Esophagus squamous epithelium (tissue), 5 donors: ENCODE data around the gene NQO1. TPM values are rescaled to one million over a fixed set of nuclear protein-coding genes. Genes with fewer than 3 reads are reported as not detected.
"Not testable (repeated sequence)": the region's sequence is repeated elsewhere in the genome, so short reads cannot be mapped to it uniquely, and the experiment has no call there.

ENCODE experiments used
- DNase-seq: peaks from one replicate; lab custom pipeline; 2025; lab: John Stamatoyannopoulos, UW
- H3K27ac ChIP-seq, 4 donors: fragments of 200-600 bp; sonication (generic); one replicate each; pipeline ENCODE4 v1.5.1; 2016 to 2019; ENCODE audit warnings: mild to moderate bottlenecking in 1 of 4
- H3K27me3 ChIP-seq, 4 donors: fragments of 200-600 bp; sonication (generic); 1 replicate in 3 of 4; 2 replicates in 1 of 4; pipeline versions ENCODE4 v1.5.1 to v1.6.0; 2017 to 2021; ENCODE audit warnings: antibody characterized with exemption in 1 of 4
- H3K36me3 ChIP-seq, 3 donors: fragments of 200-600 bp; sonication (generic); one replicate each; pipeline ENCODE4 v1.5.1; 2016 to 2019
- H3K4me1 ChIP-seq, 3 donors: fragments of 200-600 bp; sonication (generic); one replicate each; pipeline ENCODE4 v1.5.1; 2017 to 2019
- H3K4me3 ChIP-seq, 4 donors: fragments of 200-600 bp; sonication (generic); 1 replicate in 3 of 4; 2 replicates in 1 of 4; pipeline ENCODE4 v1.5.1; 2016 to 2019; ENCODE audit warnings: mild to moderate bottlenecking in 2 of 4, moderate library complexity in 1 of 4
- H3K9me3 ChIP-seq, 3 donors: fragments of 200-600 bp; sonication (generic); one replicate each; pipeline ENCODE4 v1.5.1; 2016 to 2019
- CTCF ChIP-seq, 6 experiments: fragments of 450-650 bp in 4 of 6; fragments of 200-600 bp in 2 of 6; sonication (generic) in 2 of 6; IDR thresholded peaks; one replicate each; pipeline ENCODE4 v1.5.1; 2016 to 2019; ENCODE audit warnings: antibody characterized with exemption in 6 of 6, mild to moderate bottlenecking in 4 of 6, moderate library complexity in 4 of 6
- POLR2A ChIP-seq, 4 donors: fragments of 450-650 bp; IDR thresholded peaks; one replicate each; pipeline ENCODE4 v1.6.1; 2017; ENCODE audit warnings: antibody characterized with exemption in 4 of 4, mild to moderate bottlenecking in 4 of 4, moderate library complexity in 3 of 4
- WGBS, 2 donors: methylation state at CpG; one replicate each; pipeline ENCODE4 v1.1.5; 2018; 5-methylcytosine and 5-hydroxymethylcytosine counted together
- intact Hi-C: fragments of 100-400 bp; cut with DNase I; formaldehyde crosslinking; loops from one replicate; pipeline ENCODE4 v1.15.0; 2022
- total RNA-seq, 4 donors: library from RNA; depleted of rRNA; stranded (reverse); fragments of >200 nt; gene quantifications; one replicate each; pipeline ENCODE4 v1.1.0, GENCODE V29; 2016
- donor health status: DM: yes; HTN: yes; CAD: no.

NQO1 gene
- total RNA-seq, 4 donors from 2014 or later, result 152 to 442 (median 247) TPM

- H3K4me3 ChIP-seq, result peak overlapping the region in 1 of 4 donors; percentile 23
- DNase-seq, result no peak
- H3K9me3 ChIP-seq, result no peaks in the 10 kb centered on the region
- peak overlapping the region in 3 of 4 donors; percentile 23 to 50 (median 45) for H3K27ac ChIP-seq
- TF ChIP-seq POLR2A (IDR thresholded peaks at IDR 0.05), result no peak
- no peak for TF ChIP-seq CTCF (IDR thresholded peaks at IDR 0.05)
- intact Hi-C loops, result no loop called here
- peaks cover 28 to 77% (median 33%) of the 10 kb centered on the region in 3 donors for H3K36me3 ChIP-seq
- H3K27me3 ChIP-seq, result no peaks in the 10 kb centered on the region
- WGBS, 2 donors, result 50 to 65% methylated on average over 27 to 33 of the region's 41 CpGs
- peaks cover 8 to 30% (median 14%) of the 10 kb centered on the region in 3 donors for H3K4me1 ChIP-seq
Measured at GRCh38 chr16:69741951-69742904, 15.9 kb upstream of the NQO1 start.

- Histone ChIP-seq H3K9me3 (no peaks in the 10 kb centered on the region), H3K27me3 (no peaks in the 10 kb centered on the region), H3K4me3 (no peak overlapping the region), H3K36me3 (peaks cover 28 to 70% (median 33%) of the 10 kb centered on the region in 3 donors), H3K27ac (peak overlapping the region in 3 of 4 donors; percentile 45 to 54 (median 50)), H3K4me1 (peaks cover 8 to 32% (median 14%) of the 10 kb centered on the region in 3 donors)
- TF ChIP-seq POLR2A (IDR thresholded peaks at IDR 0.05) (no peak), CTCF (IDR thresholded peaks at IDR 0.05) (no peak)
- WGBS, 2 donors, result 42 to 52% methylated on average over 8 of the region's 8 CpGs
- intact Hi-C loops, result no loop called here
- no peak for DNase-seq
Measured at GRCh38 chr16:69741519-69741918, 15.2 kb upstream of the NQO1 start.

- TF ChIP-seq POLR2A (IDR thresholded peaks at IDR 0.05) (no peak), CTCF (IDR thresholded peaks at IDR 0.05) (no peak)
Measured at GRCh38 chr16:69732101-69732500, 5.7 kb upstream of the NQO1 start.

GRCh38 chr16:69731280-69731679, 4.9 kb upstream of the NQO1 start:
- intact Hi-C loops, H3K36me3 ChIP-seq, DNase-seq, H3K4me3 ChIP-seq, H3K27ac ChIP-seq, H3K9me3 ChIP-seq, H3K27me3 ChIP-seq: not testable (repeated sequence)
- peaks cover 9 to 20% (median 12%) of the 10 kb centered on the region in 3 donors for H3K4me1 ChIP-seq
- 78 to 91% methylated on average over 4 to 5 of the region's 5 CpGs for WGBS, 2 donors

More at GRCh38 chr16:69732101-69732500, 5.7 kb upstream of the NQO1 start:
- WGBS, 2 donors, result 83 to 87% methylated on average over 6 of the region's 6 CpGs
- no peaks in the 10 kb centered on the region for H3K36me3 ChIP-seq
- H3K9me3 ChIP-seq, result no peaks in the 10 kb centered on the region
- H3K27ac ChIP-seq, result no peak overlapping the region
- no peak overlapping the region for H3K4me3 ChIP-seq
- H3K27me3 ChIP-seq, result no peaks in the 10 kb centered on the region
- intact Hi-C loops, result no loop called here
- peaks cover 4 to 13% (median 9%) of the 10 kb centered on the region in 3 donors for H3K4me1 ChIP-seq
- DNase-seq, result no peak

GRCh38 chr16:69729030-69729429, 2.7 kb upstream of the NQO1 start:
- H3K4me3 ChIP-seq, DNase-seq, intact Hi-C loops, H3K9me3 ChIP-seq, H3K27me3 ChIP-seq, H3K36me3 ChIP-seq: not testable (repeated sequence)
- H3K4me1 ChIP-seq, result peaks cover 14 to 42% (median 26%) of the 10 kb centered on the region in 3 donors
- H3K27ac ChIP-seq, result peak overlapping the region in 1 of 4 donors; percentile 5
- WGBS, 2 donors, result 62 to 75% methylated on average over 3 to 4 of the region's 4 CpGs

- H3K27me3 ChIP-seq, result no peaks in the 10 kb centered on the region
- peak overlapping the region; percentile 86 to 94 (median 90) for H3K27ac ChIP-seq
- peaks cover 14 to 49% (median 26%) of the 10 kb centered on the region in 3 donors for H3K4me1 ChIP-seq
- intact Hi-C loops, result no loop called here
- 89 to 95% methylated on average over 5 of the region's 5 CpGs for WGBS, 2 donors
- H3K36me3 ChIP-seq, result no peaks in the 10 kb centered on the region
- no peaks in the 10 kb centered on the region for H3K9me3 ChIP-seq
- peak overlapping the region in 2 of 4 donors; percentile 59 to 74 for H3K4me3 ChIP-seq
- no peak for DNase-seq
- TF ChIP-seq CTCF (IDR thresholded peaks at IDR 0.05), result no peak
- no peak for TF ChIP-seq POLR2A (IDR thresholded peaks at IDR 0.05)
Measured at GRCh38 chr16:69727916-69728270, 1.5 kb upstream of the NQO1 start.
